ENCODE measurements around the gene IL1RL2.

- TF ChIP-seq EZH2 (IDR thresholded peaks at IDR 0.05) = no peak
- TF ChIP-seq POLR2AphosphoS5 (IDR thresholded peaks at IDR 0.05; ENCODE audit: borderline replicate concordance, low read depth, low read length) = no peak
- TF ChIP-seq FOXP2 (optimal IDR thresholded peaks at IDR 0.05; ENCODE audit: control extremely low read depth, extremely low read length, insufficient read depth) = no peak
Measured at GRCh38 chr2:102144128-102144527, 42.7 kb upstream of the IL1RL2 start.
